ENCODE results near the gene CMTM7.
A peak's percentile ranks its signal among the peaks of the same experiment; 100 is the strongest.

The CMTM7 gene

GRCh38 chr3:32391643-32392535, at the start of gene CMTM7:
Gene CMTM7 (plus strand): TSS chr3:32391853. CDS start chr3:32391907, 54 bp downstream.
- DNase-seq = peak; percentile 22
- no peaks in the 10 kb centered on the region for H3K36me3 ChIP-seq (replicated peaks)
- TF ChIP-seq CTCF (IDR thresholded peaks at IDR 0.05; ENCODE audit: low read depth, low read length, missing control alignments) = no peak
- no peaks in the 10 kb centered on the region for H3K27me3 ChIP-seq (replicated peaks)
- H3K27ac ChIP-seq = peak within 1 kb of the TSS; percentile 0
- peak within 1 kb of the TSS; percentile 72 for H3K4me3 ChIP-seq (ENCODE audit: low read depth, low read length)
- in situ Hi-C loops (cut with HindIII; ENCODE audit: low pct_ligation_motif_present, low sequenced_read_pairs) = no loop called here

GRCh38 chr3:32347343-32348125, 44.1 kb upstream of the CMTM7 start:
- no peak for TF ChIP-seq CTCF (IDR thresholded peaks at IDR 0.05; ENCODE audit: low read depth, low read length, missing control alignments)
- Histone ChIP-seq H3K4me3 (ENCODE audit: low read depth, low read length) (no peak overlapping the region), H3K27me3 (replicated peaks) (no peaks in the 10 kb centered on the region), H3K36me3 (replicated peaks) (no peaks in the 10 kb centered on the region), H3K27ac (no peak overlapping the region)
- no peak for DNase-seq
- in situ Hi-C loops (cut with HindIII; ENCODE audit: low pct_ligation_motif_present, low sequenced_read_pairs) = no loop called here

GRCh38 chr3:32349184-32349583, 42.5 kb upstream of the CMTM7 start:
- no peak overlapping the region for H3K27ac ChIP-seq
- H3K36me3 ChIP-seq (replicated peaks) = no peaks in the 10 kb centered on the region
- TF ChIP-seq CTCF (IDR thresholded peaks at IDR 0.05; ENCODE audit: low read depth, low read length, missing control alignments) = no peak
- in situ Hi-C loops (cut with HindIII; ENCODE audit: low pct_ligation_motif_present, low sequenced_read_pairs) = no loop called here
- H3K4me3 ChIP-seq (ENCODE audit: low read depth, low read length) = no peak overlapping the region
- H3K27me3 ChIP-seq (replicated peaks) = no peaks in the 10 kb centered on the region
- no peak for DNase-seq

GRCh38 chr3:32352563-32352962, 39.1 kb upstream of the CMTM7 start:
- TF ChIP-seq CTCF (IDR thresholded peaks at IDR 0.05; ENCODE audit: low read depth, low read length, missing control alignments) = no peak
- in situ Hi-C loops (cut with HindIII; ENCODE audit: low pct_ligation_motif_present, low sequenced_read_pairs) = no loop called here
- Histone ChIP-seq H3K27ac (no peak overlapping the region), H3K36me3 (replicated peaks) (no peaks in the 10 kb centered on the region), H3K4me3 (ENCODE audit: low read depth, low read length) (no peak overlapping the region), H3K27me3 (replicated peaks) (no peaks in the 10 kb centered on the region)
- DNase-seq = no peak

- TF ChIP-seq CTCF (IDR thresholded peaks at IDR 0.05; ENCODE audit: low read depth, low read length, missing control alignments) = no peak
- Histone ChIP-seq H3K27ac (no peak overlapping the region), H3K4me3 (ENCODE audit: low read depth, low read length) (no peak overlapping the region), H3K36me3 (replicated peaks) (no peaks in the 10 kb centered on the region), H3K27me3 (replicated peaks) (no peaks in the 10 kb centered on the region)
- DNase-seq = no peak
- in situ Hi-C loops (cut with HindIII; ENCODE audit: low pct_ligation_motif_present, low sequenced_read_pairs) = no loop called here
These were observed 38.3 kb upstream of the CMTM7 start for GRCh38 chr3:32353351-32353750.
